PFSK-1 (cell line): ENCODE results near the gene TBC1D9B.

ENCODE experiments used
- FOXP2 ChIP-seq: optimal IDR thresholded peaks from 2 replicates; pipeline ENCODE3; 2011; ENCODE audit warnings: borderline replicate concordance, control low read depth, inconsistent platforms; ENCODE audit not compliant: insufficient read depth; ENCODE audit errors: extremely low read length, extremely low read depth
- POLR2AphosphoS5 ChIP-seq: IDR thresholded peaks from 2 replicates; pipeline ENCODE4 v1.6.1; 2012; ENCODE audit warnings: low read depth, mild to moderate bottlenecking, control low read depth, low read length, moderate library complexity
- REST ChIP-seq, 2 experiments: IDR thresholded peaks; 2 replicates each; pipeline versions ENCODE4 v1.6.1 to v1.8.0; 2011 to 2012; ENCODE audit warnings: low read depth in 2 of 2, low read length in 2 of 2, control low read depth in 1 of 2, inconsistent platforms in 1 of 2, mild to moderate bottlenecking in 1 of 2, moderate library complexity in 1 of 2; ENCODE audit not compliant: insufficient read depth in 1 of 2
- SIN3A ChIP-seq: IDR thresholded peaks from 2 replicates; pipeline ENCODE4 v1.6.1; 2012; ENCODE audit warnings: mild to moderate bottlenecking, low read length, moderate library complexity, borderline replicate concordance; ENCODE audit not compliant: insufficient read depth
- TAF1 ChIP-seq: IDR thresholded peaks from 2 replicates; pipeline ENCODE4 v1.6.1; 2012; ENCODE audit warnings: low read length, control low read depth, borderline replicate concordance; ENCODE audit not compliant: insufficient read depth

The TBC1D9B gene

DNA sequence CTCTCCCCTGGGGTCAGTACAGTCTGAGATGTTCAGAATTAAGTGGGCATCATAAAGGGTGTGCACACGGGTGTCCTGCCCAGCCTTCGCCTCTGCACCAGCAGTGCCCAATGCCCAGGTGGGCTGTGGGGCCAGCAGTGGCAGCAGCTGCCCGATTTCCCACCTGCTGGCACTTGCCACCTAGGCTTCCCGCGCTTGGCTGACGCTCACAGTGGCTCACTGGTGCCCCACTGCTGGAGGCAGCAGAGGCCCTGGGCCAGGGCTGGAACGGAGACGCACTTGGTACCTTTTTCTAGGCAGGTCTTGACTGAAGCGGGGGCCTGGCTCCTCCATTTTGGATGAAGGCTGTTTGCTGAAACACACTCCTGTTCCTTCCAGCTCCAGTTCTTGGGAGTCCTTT lies 66.1 kb downstream of the TBC1D9B start:
- TF ChIP-seq TAF1 (no peak), POLR2AphosphoS5 (no peak), REST (IDR thresholded peaks at IDR 0.05; ENCODE audit: insufficient read depth in 1 of 2, low read depth in 2 of 2, low read length in 2 of 2) (no peak), FOXP2 (no peak), SIN3A (no peak)

DNA sequence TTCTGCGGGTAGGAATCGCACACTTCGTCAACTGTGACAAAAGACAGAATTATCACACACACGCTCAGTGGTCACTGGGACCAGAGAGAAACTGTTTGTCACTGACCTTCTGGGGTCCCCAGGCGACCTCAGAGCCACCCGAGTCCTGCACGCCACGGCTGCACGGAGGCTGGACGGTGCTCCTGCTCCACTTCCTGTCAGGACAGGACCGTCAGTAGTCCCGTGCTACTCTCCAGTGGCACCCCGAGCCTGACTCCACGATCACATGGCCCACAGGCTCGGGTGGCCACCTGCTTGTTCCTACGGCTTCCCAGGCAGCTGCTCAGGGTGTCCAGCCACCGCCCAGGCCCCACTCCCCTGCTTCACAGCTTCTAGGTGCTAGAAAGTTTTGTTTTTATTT lies 66.9 kb downstream of the TBC1D9B start:
- no peak for TF ChIP-seq SIN3A
- TF ChIP-seq REST (IDR thresholded peaks at IDR 0.05; ENCODE audit: insufficient read depth in 1 of 2, low read depth in 2 of 2, low read length in 2 of 2), result no peak
- TF ChIP-seq FOXP2, result no peak
- no peak for TF ChIP-seq POLR2AphosphoS5
- TF ChIP-seq TAF1, result no peak

- TF ChIP-seq FOXP2, result no peak
- TF ChIP-seq REST (IDR thresholded peaks at IDR 0.05; ENCODE audit: insufficient read depth in 1 of 2, low read depth in 2 of 2, low read length in 2 of 2), result no peak
- TF ChIP-seq TAF1, result no peak
- TF ChIP-seq POLR2AphosphoS5, result no peak
- TF ChIP-seq SIN3A, result no peak
Observed at GRCh38 chr5:179840321-179840720, 67.4 kb downstream of the TBC1D9B start.

- TF ChIP-seq SIN3A, result no peak
- TF ChIP-seq TAF1, result no peak
- no peak for TF ChIP-seq REST (IDR thresholded peaks at IDR 0.05; ENCODE audit: insufficient read depth in 1 of 2, low read depth in 2 of 2, low read length in 2 of 2)
- no peak for TF ChIP-seq POLR2AphosphoS5
- TF ChIP-seq FOXP2, result no peak
Observed at GRCh38 chr5:179839328-179840256, 68.1 kb downstream of the TBC1D9B start.
